ENCODE results near the gene ZHX3. TPM values are rescaled to one million over a fixed set of nuclear protein-coding genes. Genes with fewer than 3 reads are reported as not detected.
A peak's percentile ranks its signal among the peaks of the same experiment; 100 is the strongest.

Gene ZHX3
- total and polyA plus RNA-seq, 7 experiments from 2014 or later = 6.6 to 12.8 (median 8.1) TPM

DNA sequence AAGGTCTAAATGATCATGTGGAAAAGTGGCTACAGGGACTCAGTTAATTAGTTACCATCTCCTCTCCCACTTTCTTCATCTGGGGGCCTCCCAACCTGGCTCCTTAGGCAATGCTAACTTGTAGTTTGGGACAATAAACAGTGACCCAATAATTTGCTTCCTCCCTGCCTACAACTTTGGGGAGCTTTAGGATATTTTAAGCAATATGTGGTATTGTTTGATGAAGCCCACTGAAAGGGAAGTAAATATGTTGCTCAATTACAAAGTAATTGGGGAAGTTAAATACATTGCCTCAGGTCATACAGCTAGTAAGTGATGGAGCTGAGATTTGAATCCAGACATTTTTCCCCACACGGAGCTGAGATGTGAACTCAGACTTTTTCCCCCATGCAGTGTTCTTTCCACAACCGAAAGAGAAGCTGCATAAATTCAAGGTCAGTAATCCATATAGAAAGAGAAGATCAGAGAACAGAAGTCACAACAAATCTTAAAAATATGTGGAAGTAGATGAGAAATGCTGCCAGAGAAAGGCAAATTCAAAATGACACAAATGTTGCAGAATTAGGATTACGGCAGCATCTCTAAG lies 26.6 kb downstream of the ZHX3 start:
- H3K27me3 ChIP-seq (ENCODE audit: control insufficient read depth in 2 of 2, insufficient read depth in 2 of 2, low read length in 2 of 2) = no peaks in the 10 kb centered on the region
- ChIA-PET POLR2A (no interaction called here), CTCF (no interaction called here)
- ATAC-seq (peak; percentile 52), DNase-seq (no peak)
- peaks cover 0 to 3% (median 0%) of the 10 kb centered on the region in 5 donors for H3K27me3 Mint-ChIP-seq
- H3K9me3 Mint-ChIP-seq = peaks cover 4 to 18% (median 11%) of the 10 kb centered on the region in 11 donors
- H3K27ac ChIP-seq (ENCODE audit: low read depth, low read length) = no peak overlapping the region
- H3K4me1 ChIP-seq (ENCODE audit: control insufficient read depth in 2 of 2, insufficient read depth in 2 of 2, low read length in 2 of 2) = no peaks in the 10 kb centered on the region
- H3K9me3 ChIP-seq (ENCODE audit: control insufficient read depth in 2 of 3, low read length in 3 of 3) = peaks cover 0 to 10% (median 0%) of the 10 kb centered on the region in 3 experiments
- intact Hi-C loops (cut with micrococcal nuclease) = no loop called here
- H3K27ac Mint-ChIP-seq = no peak overlapping the region
- H3K36me3 Mint-ChIP-seq = peaks cover 5 to 18% (median 14%) of the 10 kb centered on the region in 5 donors
- H3K4me3 Mint-ChIP-seq = no peak overlapping the region
- no peaks in the 10 kb centered on the region for H3K4me1 Mint-ChIP-seq
- H3K4me3 ChIP-seq (ENCODE audit: low read length) = no peak overlapping the region
- no peaks in the 10 kb centered on the region for H3K36me3 ChIP-seq (ENCODE audit: control insufficient read depth in 2 of 3, insufficient read depth in 3 of 3, low read length in 3 of 3)

GRCh38 chr20:41287327-41287726 lies 30.2 kb downstream of the ZHX3 start:
- Mint-ChIP-seq H3K27ac (no peak overlapping the region), H3K9me3 (peaks cover 4 to 18% (median 11%) of the 10 kb centered on the region in 11 donors), H3K27me3 (peaks cover 0 to 3% (median 0%) of the 10 kb centered on the region in 5 donors), H3K4me3 (no peak overlapping the region), H3K36me3 (peaks cover 5 to 33% (median 14%) of the 10 kb centered on the region in 5 donors), H3K4me1 (no peaks in the 10 kb centered on the region)
- no peak for DNase-seq
- no peak overlapping the region for H3K27ac ChIP-seq (ENCODE audit: low read depth, low read length)
- H3K9me3 ChIP-seq (ENCODE audit: control insufficient read depth in 2 of 3, low read length in 3 of 3) = peaks cover 0 to 10% (median 0%) of the 10 kb centered on the region in 3 experiments
- CTCF ChIA-PET = interaction anchor here (0.6 kb wide), 1 partner anchor 9 kb away, joined by 3 read pairs; no protein-coding TSS in a partner anchor
- ATAC-seq = no peak
- no peaks in the 10 kb centered on the region for H3K4me1 ChIP-seq (ENCODE audit: control insufficient read depth in 2 of 2, insufficient read depth in 2 of 2, low read length in 2 of 2)
- H3K36me3 ChIP-seq (ENCODE audit: control insufficient read depth in 2 of 3, insufficient read depth in 3 of 3, low read length in 3 of 3) = no peaks in the 10 kb centered on the region
- POLR2A ChIA-PET = no interaction called here
- intact Hi-C loops (cut with micrococcal nuclease) = no loop called here
- H3K4me3 ChIP-seq (ENCODE audit: low read length) = no peak overlapping the region
- H3K27me3 ChIP-seq (ENCODE audit: control insufficient read depth in 2 of 2, insufficient read depth in 2 of 2, low read length in 2 of 2) = no peaks in the 10 kb centered on the region

DNA sequence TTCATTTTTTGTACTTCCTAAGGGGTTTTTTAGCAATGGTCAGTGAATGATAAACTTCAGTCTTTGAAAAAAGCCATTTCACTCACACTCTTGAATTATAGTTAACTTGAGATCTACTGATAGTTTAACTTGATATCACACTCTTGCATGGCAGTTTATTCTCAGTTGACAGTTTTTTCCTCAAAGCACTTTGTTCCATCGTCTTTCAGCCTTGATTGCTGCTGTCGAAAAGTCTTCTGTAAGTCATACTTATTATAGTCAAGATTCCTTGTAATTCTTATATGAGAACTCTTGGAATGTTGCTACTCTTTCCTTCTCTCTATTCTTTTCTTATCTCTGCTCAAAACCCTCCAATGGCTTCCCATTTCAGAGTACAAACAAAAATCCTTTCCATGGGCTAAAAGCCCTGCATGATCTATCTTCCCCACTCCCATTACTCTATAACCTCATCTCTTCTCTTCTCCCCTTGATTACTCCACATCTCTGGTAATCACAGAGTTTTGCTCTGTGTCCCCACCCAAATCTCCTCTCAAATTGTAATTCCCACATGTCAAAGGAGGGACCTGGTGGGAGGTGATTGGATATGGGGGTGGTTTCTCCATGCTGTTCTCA lies 31.2 kb downstream of the ZHX3 start:
- Mint-ChIP-seq H3K4me3 (no peak overlapping the region), H3K27ac (no peak overlapping the region), H3K27me3 (peaks cover 0 to 3% (median 0%) of the 10 kb centered on the region in 5 donors), H3K9me3 (peaks cover 4 to 18% (median 11%) of the 10 kb centered on the region in 11 donors), H3K36me3 (peaks cover 5 to 33% (median 19%) of the 10 kb centered on the region in 5 donors), H3K4me1 (no peaks in the 10 kb centered on the region)
- intact Hi-C loops (cut with micrococcal nuclease) = no loop called here
- DNase-seq (no peak), ATAC-seq (no peak)
- no peak overlapping the region for H3K27ac ChIP-seq (ENCODE audit: low read depth, low read length)
- H3K9me3 ChIP-seq (ENCODE audit: control insufficient read depth in 2 of 3, low read length in 3 of 3) = peaks cover 0 to 10% (median 0%) of the 10 kb centered on the region in 3 experiments
- H3K27me3 ChIP-seq (ENCODE audit: control insufficient read depth in 2 of 2, insufficient read depth in 2 of 2, low read length in 2 of 2) = no peaks in the 10 kb centered on the region
- CTCF ChIA-PET = no interaction called here
- no peaks in the 10 kb centered on the region for H3K36me3 ChIP-seq (ENCODE audit: control insufficient read depth in 2 of 3, insufficient read depth in 3 of 3, low read length in 3 of 3)
- POLR2A ChIA-PET = no interaction called here
- no peak overlapping the region for H3K4me3 ChIP-seq (ENCODE audit: low read length)
- H3K4me1 ChIP-seq (ENCODE audit: control insufficient read depth in 2 of 2, insufficient read depth in 2 of 2, low read length in 2 of 2) = no peaks in the 10 kb centered on the region

DNA sequence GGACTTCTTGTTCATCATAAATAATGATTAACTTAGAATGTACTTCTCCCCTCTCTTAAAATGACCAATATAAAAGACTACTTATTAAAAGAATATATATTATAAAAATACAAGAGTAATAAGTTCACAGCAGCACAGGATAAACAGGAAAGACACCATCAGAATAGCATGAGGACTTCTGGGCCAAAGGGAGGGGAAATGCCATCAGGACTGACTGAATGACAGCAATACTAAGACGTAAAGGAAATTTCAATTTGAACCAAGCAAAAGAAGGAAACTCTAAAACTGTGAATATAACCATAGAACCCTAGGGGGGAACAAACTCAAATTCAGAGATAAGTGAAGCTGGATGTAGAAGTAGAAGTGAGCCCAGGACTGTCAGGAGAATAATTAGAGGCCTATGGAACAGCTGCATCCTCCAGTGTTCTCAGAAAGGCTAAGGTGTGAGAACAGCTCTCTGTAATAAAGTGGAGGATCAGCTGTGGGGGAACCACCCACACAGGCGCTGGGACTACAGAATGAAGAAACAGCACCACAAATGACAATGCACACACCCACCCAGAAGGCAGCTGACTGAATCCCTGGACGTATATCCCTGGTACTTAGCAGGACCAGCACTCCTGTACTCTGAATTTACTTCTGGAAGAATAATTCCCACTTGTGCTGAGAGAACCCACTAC lies 37.8 kb downstream of the ZHX3 start:
- POLR2A ChIA-PET = interaction anchor here (0.7 kb wide), 1 partner anchor 222 kb away, joined by 3 read pairs; no protein-coding TSS in a partner anchor
- intact Hi-C loops (cut with micrococcal nuclease) = no loop called here
- H3K9me3 Mint-ChIP-seq = no peaks in the 10 kb centered on the region

GRCh38 chr20:41278936-41279335 lies 38.6 kb downstream of the ZHX3 start:
- H3K9me3 ChIP-seq (ENCODE audit: control insufficient read depth in 2 of 3, low read length in 3 of 3) = no peaks in the 10 kb centered on the region
- Mint-ChIP-seq H3K9me3 (no peaks in the 10 kb centered on the region), H3K27ac (no peak overlapping the region), H3K4me3 (no peak overlapping the region), H3K4me1 (peaks cover 0 to 4% (median 0%) of the 10 kb centered on the region in 7 donors), H3K36me3 (peaks cover 0 to 6% (median 4%) of the 10 kb centered on the region in 5 donors), H3K27me3 (no peaks in the 10 kb centered on the region)
- intact Hi-C loops (cut with micrococcal nuclease) = no loop called here
- no peak for ATAC-seq
- ChIA-PET CTCF (no interaction called here), POLR2A (no interaction called here)
- no peaks in the 10 kb centered on the region for H3K36me3 ChIP-seq (ENCODE audit: control insufficient read depth in 2 of 3, insufficient read depth in 3 of 3, low read length in 3 of 3)
- H3K27me3 ChIP-seq (ENCODE audit: control insufficient read depth in 2 of 2, insufficient read depth in 2 of 2, low read length in 2 of 2) = no peaks in the 10 kb centered on the region
- no peak overlapping the region for H3K27ac ChIP-seq (ENCODE audit: low read depth, low read length)
- H3K4me3 ChIP-seq (ENCODE audit: low read length) = no peak overlapping the region
- no peak for DNase-seq
- H3K4me1 ChIP-seq (ENCODE audit: control insufficient read depth in 2 of 2, insufficient read depth in 2 of 2, low read length in 2 of 2) = no peaks in the 10 kb centered on the region

More for the DNA sequence above, 37.8 kb downstream of the ZHX3 start:
- Mint-ChIP-seq H3K4me3 (no peak overlapping the region), H3K27me3 (peaks cover 0 to 1% (median 0%) of the 10 kb centered on the region in 5 donors), H3K36me3 (peaks cover 0 to 11% (median 6%) of the 10 kb centered on the region in 5 donors), H3K27ac (peak overlapping the region in 2 of 9 donors; percentile 8 to 30), H3K4me1 (peaks cover 0 to 4% (median 0%) of the 10 kb centered on the region in 7 donors)
- H3K9me3 ChIP-seq (ENCODE audit: control insufficient read depth in 2 of 3, low read length in 3 of 3) = no peaks in the 10 kb centered on the region
- no peaks in the 10 kb centered on the region for H3K36me3 ChIP-seq (ENCODE audit: control insufficient read depth in 2 of 3, insufficient read depth in 3 of 3, low read length in 3 of 3)
- ATAC-seq (no peak), DNase-seq (no peak)
- no peaks in the 10 kb centered on the region for H3K4me1 ChIP-seq (ENCODE audit: control insufficient read depth in 2 of 2, insufficient read depth in 2 of 2, low read length in 2 of 2)
- CTCF ChIA-PET = no interaction called here
- H3K4me3 ChIP-seq (ENCODE audit: low read length) = no peak overlapping the region
- no peaks in the 10 kb centered on the region for H3K27me3 ChIP-seq (ENCODE audit: control insufficient read depth in 2 of 2, insufficient read depth in 2 of 2, low read length in 2 of 2)
- H3K27ac ChIP-seq (ENCODE audit: low read depth, low read length) = no peak overlapping the region

DNA sequence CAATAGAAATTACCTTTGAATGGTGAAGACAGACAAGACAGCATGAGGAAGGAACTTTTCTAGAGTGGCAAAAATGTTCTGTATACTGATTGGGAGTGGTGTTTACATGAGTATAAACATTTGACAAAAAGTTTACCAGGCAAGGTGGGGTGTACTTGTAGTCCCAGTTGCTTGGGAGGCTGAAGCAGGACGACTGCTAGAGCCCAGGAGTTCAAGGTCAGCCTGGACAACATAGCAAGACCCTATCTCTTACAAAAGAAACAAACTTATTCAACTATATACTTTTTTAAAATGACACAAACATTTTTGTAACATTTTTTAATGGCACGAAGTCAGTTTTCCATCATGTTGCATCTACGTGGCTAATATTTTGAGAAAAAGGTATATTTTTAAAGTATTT lies 40.5 kb downstream of the ZHX3 start:
- DNase-seq (no peak), ATAC-seq (no peak)
- POLR2A ChIA-PET = no interaction called here
- peaks cover 0 to 4% (median 0%) of the 10 kb centered on the region in 7 donors for H3K4me1 Mint-ChIP-seq
- H3K4me3 ChIP-seq (ENCODE audit: low read length) = no peak overlapping the region
- H3K9me3 Mint-ChIP-seq = no peaks in the 10 kb centered on the region
- H3K36me3 Mint-ChIP-seq = peaks cover 0 to 6% (median 4%) of the 10 kb centered on the region in 5 donors
- H3K4me1 ChIP-seq (ENCODE audit: control insufficient read depth in 2 of 2, insufficient read depth in 2 of 2, low read length in 2 of 2) = no peaks in the 10 kb centered on the region
- no peak overlapping the region for H3K27ac ChIP-seq (ENCODE audit: low read depth, low read length)
- H3K27ac Mint-ChIP-seq = no peak overlapping the region
- peaks cover 0 to 2% (median 0%) of the 10 kb centered on the region in 5 donors for H3K27me3 Mint-ChIP-seq
- no peak overlapping the region for H3K4me3 Mint-ChIP-seq
- no peaks in the 10 kb centered on the region for H3K36me3 ChIP-seq (ENCODE audit: control insufficient read depth in 2 of 3, insufficient read depth in 3 of 3, low read length in 3 of 3)
- H3K9me3 ChIP-seq (ENCODE audit: control insufficient read depth in 2 of 3, low read length in 3 of 3) = no peaks in the 10 kb centered on the region
- CTCF ChIA-PET = no interaction called here
- no peaks in the 10 kb centered on the region for H3K27me3 ChIP-seq (ENCODE audit: control insufficient read depth in 2 of 2, insufficient read depth in 2 of 2, low read length in 2 of 2)
- intact Hi-C loops (cut with micrococcal nuclease) = no loop called here
